GM21447 (cell line): ENCODE data around the gene CASP5.
"Not testable (repeated sequence)": the region's sequence is repeated elsewhere in the genome, so short reads cannot be mapped to it uniquely, and the experiment has no call there.

Source experiments
- ATAC-seq: cut with Tn5 transposase; IDR thresholded peaks from one replicate; pipeline ENCODE4 v1.9.1; 2021; ENCODE audit not compliant: unreplicated experiment

CASP5 gene

DNA sequence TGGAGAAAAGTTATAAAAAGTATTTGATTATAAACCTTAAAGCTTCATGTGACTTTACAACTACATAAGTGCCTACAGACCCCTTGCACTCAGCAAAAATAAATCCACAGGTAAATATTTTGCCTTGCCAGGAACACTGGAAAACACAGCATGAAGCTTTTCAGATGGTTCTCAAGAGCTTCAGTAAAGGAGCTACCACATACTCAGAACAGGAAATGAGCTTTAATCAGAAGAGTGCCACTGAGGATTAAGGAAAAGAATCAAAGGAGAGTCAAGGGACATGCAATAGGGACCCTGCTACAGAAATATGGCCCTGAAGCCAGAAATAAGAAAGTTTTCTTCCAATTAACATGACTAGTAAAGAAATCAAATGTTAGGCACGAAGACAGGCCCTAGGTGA, 10.8 kb upstream of the CASP5 start:
- no peak for ATAC-seq

DNA sequence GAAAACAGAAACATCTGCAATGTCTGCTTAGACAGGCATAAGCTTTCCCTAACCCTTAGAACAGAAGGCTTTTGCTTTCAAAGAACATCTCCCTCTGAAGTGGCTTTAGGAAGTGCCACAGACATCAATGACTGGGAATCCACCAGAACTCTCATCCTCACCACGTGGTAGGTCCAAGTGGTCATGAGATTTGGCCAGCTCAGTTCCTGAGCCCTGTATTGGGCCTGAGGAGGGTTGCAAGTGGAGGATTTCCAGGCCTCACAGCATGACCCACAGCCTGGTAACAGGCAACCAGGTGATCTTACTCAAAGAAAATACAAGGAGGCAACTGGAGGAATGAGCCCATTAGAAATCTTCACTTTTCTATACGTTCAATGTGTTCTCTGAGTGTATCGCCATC, 10.4 kb upstream of the CASP5 start:
- ATAC-seq, result no peak

DNA sequence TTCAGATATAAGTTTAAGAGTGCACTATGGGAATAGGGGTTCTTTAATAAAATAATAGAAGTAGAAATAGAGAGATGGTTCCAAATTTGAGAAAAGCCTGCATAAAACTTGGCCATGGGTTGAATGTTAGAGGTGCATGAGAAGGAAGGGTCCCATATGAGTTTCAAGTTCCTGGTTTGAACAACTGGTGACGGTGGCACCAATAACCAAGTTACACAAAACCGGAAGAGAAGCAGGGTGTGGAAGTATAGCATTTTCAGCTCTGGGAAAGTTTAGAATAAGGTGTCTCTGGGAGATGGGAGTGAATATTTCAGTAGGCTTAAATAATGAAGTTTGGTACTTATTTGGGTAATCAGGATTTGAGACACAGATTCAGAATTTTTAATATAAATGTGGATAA, 9.5 kb upstream of the CASP5 start:
- no peak for ATAC-seq

GRCh38 chr11:105027678-105028077, 4.7 kb upstream of the CASP5 start:
- ATAC-seq, result no peak

DNA sequence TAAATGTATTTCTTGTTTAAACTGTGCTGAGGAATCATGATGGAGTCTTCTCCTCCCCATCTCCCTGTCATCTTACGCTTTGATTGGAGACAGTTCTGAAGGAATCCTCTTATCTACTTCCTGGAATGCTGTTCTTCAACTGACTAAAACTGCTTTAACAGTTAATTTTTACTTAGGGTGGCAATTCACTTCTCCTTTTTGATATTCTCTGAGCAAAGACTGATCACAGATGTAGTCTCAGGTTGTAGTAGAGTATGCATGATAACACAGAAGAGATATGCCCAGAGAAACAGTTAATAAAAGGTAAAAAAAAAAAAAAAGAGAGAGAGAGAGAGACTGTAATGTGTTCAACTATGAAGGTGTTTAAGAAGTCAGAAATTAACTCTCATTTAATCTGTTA, 1.4 kb upstream of the CASP5 start:
- no peak for ATAC-seq

- ATAC-seq, result no peak
Measured at GRCh38 chr11:105022527-105022926, 441 bp downstream of the CASP5 start.

DNA sequence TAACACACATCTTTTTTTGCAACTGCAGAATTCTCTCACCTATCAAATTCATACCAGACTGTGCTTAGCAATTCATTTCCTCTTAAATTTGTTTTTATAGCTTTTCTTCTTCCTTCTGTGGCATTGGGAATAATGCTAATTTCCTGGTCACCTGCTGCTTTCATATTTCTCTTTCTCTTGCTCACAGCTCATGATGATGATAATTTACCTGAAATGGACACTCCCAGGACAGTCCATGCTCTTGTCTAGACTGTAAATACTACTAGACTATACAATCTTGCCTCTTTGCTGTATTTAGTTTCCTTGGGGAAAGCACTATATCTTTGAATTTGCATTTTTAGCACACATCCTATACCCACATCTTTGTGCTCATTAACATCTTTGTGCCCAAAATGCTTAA, 15.5 kb downstream of the CASP5 start:
- ATAC-seq, result no peak

- no peak for ATAC-seq
Measured at GRCh38 chr11:105005451-105005845, 17.5 kb downstream of the CASP5 start.

- no peak for ATAC-seq
Measured at GRCh38 chr11:105004021-105004420, 18.9 kb downstream of the CASP5 start.

GRCh38 chr11:105003151-105003550, 19.8 kb downstream of the CASP5 start:
- no peak for ATAC-seq

- peak; percentile 92 for ATAC-seq
Measured at GRCh38 chr11:105000797-105001196, 22.2 kb downstream of the CASP5 start.

DNA sequence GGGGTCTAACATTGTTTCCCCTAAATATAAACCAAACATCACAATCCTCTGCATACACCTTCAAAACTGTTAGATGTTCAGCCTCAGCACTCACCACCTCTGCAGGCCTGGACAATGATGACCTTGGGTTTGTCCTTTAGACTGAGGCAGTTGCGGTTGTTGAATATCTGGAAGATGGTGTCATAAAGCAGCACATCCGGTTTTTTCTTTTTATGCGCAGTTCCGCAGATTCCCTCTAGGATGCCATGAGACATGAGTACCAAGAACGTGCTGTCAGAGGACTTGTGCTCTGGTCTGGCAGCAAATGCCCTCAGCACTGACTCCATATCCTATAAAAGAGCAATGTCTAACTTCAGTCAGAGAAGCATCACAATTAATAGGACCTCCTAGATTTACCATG, 22.8 kb downstream of the CASP5 start:
- no peak for ATAC-seq

DNA sequence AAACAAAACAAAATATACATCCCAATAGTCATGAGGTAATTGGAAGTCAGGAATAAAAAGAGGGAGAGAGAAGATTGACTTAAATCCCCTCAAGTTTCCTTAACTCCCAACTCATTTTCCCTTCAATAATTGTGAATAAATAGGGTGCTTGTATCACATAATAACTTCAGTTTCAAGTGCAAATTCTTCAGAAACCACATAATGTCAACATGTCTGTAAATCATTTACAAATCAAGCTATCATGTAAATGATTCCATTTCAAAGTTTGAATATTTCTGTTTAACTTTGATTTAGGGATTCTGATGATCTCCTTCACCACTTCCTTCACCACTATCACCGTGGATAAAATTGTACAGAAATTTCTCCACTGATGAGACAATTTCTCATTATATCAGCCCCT, 23.2 kb downstream of the CASP5 start:
- no peak for ATAC-seq

GRCh38 chr11:104997288-104997687, 25.7 kb downstream of the CASP5 start:
- no peak for ATAC-seq

GRCh38 chr11:104995001-104995408, 28.0 kb downstream of the CASP5 start:
- ATAC-seq, result no peak

GRCh38 chr11:104992781-104993180, 30.2 kb downstream of the CASP5 start:
- no peak for ATAC-seq

GRCh38 chr11:104991994-104992393, 31.0 kb downstream of the CASP5 start:
- no peak for ATAC-seq

- ATAC-seq, result no peak
Measured at GRCh38 chr11:104984808-104985207, 38.2 kb downstream of the CASP5 start.

- no peak for ATAC-seq
Measured at GRCh38 chr11:104979839-104980238, 43.1 kb downstream of the CASP5 start.

DNA sequence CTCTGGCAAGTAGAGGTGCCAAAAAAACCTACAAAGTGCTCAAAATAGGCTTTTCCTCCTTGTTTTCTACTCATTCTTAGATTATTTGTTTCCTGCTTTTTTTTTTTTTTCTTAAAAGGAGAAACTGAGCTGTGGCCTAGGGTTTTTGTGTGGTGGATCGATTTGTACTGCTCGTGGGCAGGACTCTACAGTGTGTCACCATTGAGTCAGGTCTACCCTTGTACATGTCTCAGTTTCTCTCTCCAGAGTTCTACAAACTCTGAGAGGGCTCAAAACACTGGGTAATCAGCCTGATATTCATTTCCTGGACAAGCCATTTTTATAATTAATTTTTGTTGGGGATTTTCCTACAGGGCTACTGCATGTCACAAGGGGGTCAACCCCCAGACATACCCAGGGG, 49.4 kb downstream of the CASP5 start:
- ATAC-seq, result no peak

DNA sequence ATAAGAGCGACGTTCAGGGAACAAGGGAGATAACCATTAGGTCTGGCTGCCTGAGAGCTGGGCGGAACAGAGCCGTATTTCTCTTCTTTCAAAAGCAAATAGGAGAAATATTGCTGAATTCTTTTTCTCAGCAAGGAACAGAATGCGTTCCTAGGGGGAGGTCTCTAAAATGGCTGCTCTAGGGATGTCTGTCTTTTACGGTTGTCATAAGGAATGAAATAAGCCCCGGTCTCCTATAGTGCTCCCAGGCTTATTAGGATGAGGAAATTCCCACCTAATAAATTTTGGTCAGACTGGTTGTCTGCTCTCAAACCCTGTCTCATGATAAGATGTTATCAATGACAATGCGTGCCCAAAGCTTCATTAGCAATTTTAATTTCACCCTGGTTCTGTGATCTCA, 50.0 kb downstream of the CASP5 start:
- ATAC-seq, result not testable (repeated sequence)

DNA sequence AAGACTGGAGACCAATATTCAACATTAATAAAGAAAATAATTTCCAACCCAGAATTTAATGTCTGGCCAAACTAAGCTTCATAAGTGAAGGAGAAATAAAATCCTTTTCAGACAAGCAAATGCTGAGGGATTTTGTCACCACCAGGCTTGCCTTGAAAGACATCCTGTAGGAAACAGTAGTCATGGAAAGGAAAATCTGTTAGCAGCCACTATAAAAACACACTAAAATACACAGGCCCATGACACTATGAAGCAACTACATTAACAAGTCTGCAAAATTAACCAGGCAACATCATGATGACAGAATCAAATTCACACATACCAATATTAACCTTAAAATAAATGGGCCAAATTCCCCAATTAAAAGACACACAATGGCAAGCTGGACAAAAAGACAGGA, 52.2 kb downstream of the CASP5 start:
- no peak for ATAC-seq

DNA sequence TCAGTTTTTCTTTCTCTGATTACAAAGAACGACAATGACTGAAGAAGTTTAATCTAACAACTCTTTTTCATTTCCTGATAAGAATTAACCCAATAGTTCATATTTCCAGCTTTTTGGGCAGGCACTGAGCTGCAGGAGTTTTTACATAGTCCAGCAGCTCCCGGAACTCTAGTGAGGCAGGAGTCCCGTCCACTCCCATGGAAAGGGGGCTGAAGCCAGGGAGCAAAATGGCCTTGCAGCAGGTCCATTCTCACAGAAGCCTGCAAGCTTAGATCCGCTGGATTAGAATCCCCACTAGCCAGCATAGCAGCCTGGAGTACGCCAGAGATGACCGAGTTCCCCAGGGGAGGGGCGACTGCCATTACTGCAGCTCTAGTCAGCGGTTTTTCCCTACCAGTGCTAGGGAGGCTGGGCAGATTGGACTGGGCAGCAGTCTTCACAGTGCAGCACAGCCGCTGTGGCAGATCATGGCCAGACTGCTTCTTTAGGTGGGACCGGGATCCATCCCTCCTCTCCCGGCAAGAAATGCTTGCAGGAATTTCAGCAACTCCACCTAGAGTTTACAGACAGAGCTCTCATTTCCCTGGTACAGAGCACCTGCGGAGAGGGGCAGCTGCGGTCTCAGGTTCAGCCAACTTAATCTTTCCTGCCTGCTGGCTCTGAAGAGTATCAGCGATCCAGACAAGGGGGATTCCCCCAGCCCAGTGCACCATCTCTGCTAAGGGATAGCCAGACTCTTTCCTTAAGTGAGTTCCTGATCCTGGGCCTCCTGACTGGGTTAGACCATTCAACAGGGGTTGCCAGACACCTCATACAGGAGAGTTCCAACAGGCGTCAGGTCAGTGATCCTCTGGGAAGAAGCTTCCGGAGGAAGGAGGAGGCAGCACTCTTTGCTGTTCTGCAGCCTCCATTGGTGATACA, 53.9 kb downstream of the CASP5 start:
- no peak for ATAC-seq
